ENCODE data around the gene PTPRA.
"Not testable (repeated sequence)": the region's sequence is repeated elsewhere in the genome, so short reads cannot be mapped to it uniquely, and the experiment has no call there.

The PTPRA gene

GRCh38 chr20:3013771-3014170, 140.5 kb downstream of the PTPRA start:
- WGBS, 2 experiments = 90 to 96% methylated on average over 4 to 5 of the region's 5 CpGs
- H3K36me3 ChIP-seq (ENCODE audit: control insufficient read depth, insufficient read depth, low read length) = peaks cover 34% of the 10 kb centered on the region
- H3K9me3 ChIP-seq (ENCODE audit: control insufficient read depth, low read length) = no peaks in the 10 kb centered on the region

GRCh38 chr20:3014179-3014578, 140.9 kb downstream of the PTPRA start:
- H3K4me1 ChIP-seq (ENCODE audit: control insufficient read depth, insufficient read depth, low read length) = no peaks in the 10 kb centered on the region
- WGBS, 2 experiments = 92 to 94% methylated on average over 7 of the region's 7 CpGs
- no peak overlapping the region for H3K4me3 ChIP-seq (ENCODE audit: insufficient read depth, low read depth, low read length)
- no peaks in the 10 kb centered on the region for H3K9me3 ChIP-seq (ENCODE audit: control insufficient read depth, low read length)
- H3K36me3 ChIP-seq (ENCODE audit: control insufficient read depth, insufficient read depth, low read length) = peaks cover 31% of the 10 kb centered on the region
- no peaks in the 10 kb centered on the region for H3K27me3 ChIP-seq (ENCODE audit: control insufficient read depth, insufficient read depth, low read length, poor library complexity, severe bottlenecking)
- no peak overlapping the region for H3K27ac ChIP-seq (ENCODE audit: insufficient read depth, low read depth, low read length, poor library complexity, severe bottlenecking)

More at GRCh38 chr20:3013771-3014170, 140.5 kb downstream of the PTPRA start:
- H3K4me3 ChIP-seq (ENCODE audit: insufficient read depth, low read depth, low read length) = no peak overlapping the region
- no peaks in the 10 kb centered on the region for H3K27me3 ChIP-seq (ENCODE audit: control insufficient read depth, insufficient read depth, low read length, poor library complexity, severe bottlenecking)
- H3K27ac ChIP-seq (ENCODE audit: insufficient read depth, low read depth, low read length, poor library complexity, severe bottlenecking) = no peak overlapping the region
- no peaks in the 10 kb centered on the region for H3K4me1 ChIP-seq (ENCODE audit: control insufficient read depth, insufficient read depth, low read length)

DNA sequence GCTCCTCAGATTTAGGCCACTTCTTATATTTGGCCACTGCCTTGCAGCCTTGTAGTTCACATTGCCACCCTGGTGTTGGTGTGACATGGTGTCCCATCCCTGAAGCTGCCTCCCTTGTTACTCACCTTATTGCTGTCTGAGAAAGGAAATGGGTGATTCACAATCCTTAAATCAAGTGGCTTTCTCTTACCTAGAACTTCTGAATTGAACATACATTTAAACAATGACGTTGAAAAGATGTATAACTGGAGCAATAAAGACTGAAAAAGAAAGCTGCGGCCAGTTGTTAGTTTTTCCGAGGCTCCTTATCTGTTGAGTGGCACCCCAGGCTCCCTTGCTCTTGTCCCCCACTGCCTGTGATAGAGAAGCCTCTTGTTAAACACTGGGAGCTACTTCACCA, 141.4 kb downstream of the PTPRA start:
- no peaks in the 10 kb centered on the region for H3K4me1 ChIP-seq (ENCODE audit: control insufficient read depth, insufficient read depth, low read length)
- H3K9me3 ChIP-seq (ENCODE audit: control insufficient read depth, low read length) = no peaks in the 10 kb centered on the region
- H3K27ac ChIP-seq (ENCODE audit: insufficient read depth, low read depth, low read length, poor library complexity, severe bottlenecking) = no peak overlapping the region
- no peaks in the 10 kb centered on the region for H3K27me3 ChIP-seq (ENCODE audit: control insufficient read depth, insufficient read depth, low read length, poor library complexity, severe bottlenecking)
- H3K4me3 ChIP-seq (ENCODE audit: insufficient read depth, low read depth, low read length) = no peak overlapping the region
- WGBS, 2 experiments = 94 to 97% methylated on average over 3 of the region's 3 CpGs
- peaks cover 30% of the 10 kb centered on the region for H3K36me3 ChIP-seq (ENCODE audit: control insufficient read depth, insufficient read depth, low read length)

GRCh38 chr20:3015302-3015701, 142.0 kb downstream of the PTPRA start:
- 86 to 90% methylated on average over 4 of the region's 5 CpGs for WGBS, 2 experiments
- H3K4me1 ChIP-seq (ENCODE audit: control insufficient read depth, insufficient read depth, low read length); H3K27ac ChIP-seq (ENCODE audit: insufficient read depth, low read depth, low read length, poor library complexity, severe bottlenecking); H3K9me3 ChIP-seq (ENCODE audit: control insufficient read depth, low read length); H3K4me3 ChIP-seq (ENCODE audit: insufficient read depth, low read depth, low read length); H3K27me3 ChIP-seq (ENCODE audit: control insufficient read depth, insufficient read depth, low read length, poor library complexity, severe bottlenecking): not testable (repeated sequence)
- H3K36me3 ChIP-seq (ENCODE audit: control insufficient read depth, insufficient read depth, low read length) = peaks cover 27% of the 10 kb centered on the region

GRCh38 chr20:3021327-3021726, 148.0 kb downstream of the PTPRA start:
- Histone ChIP-seq H3K27ac (ENCODE audit: insufficient read depth, low read depth, low read length, poor library complexity, severe bottlenecking) (no peak overlapping the region), H3K9me3 (ENCODE audit: control insufficient read depth, low read length) (no peaks in the 10 kb centered on the region), H3K4me3 (ENCODE audit: insufficient read depth, low read depth, low read length) (no peak overlapping the region), H3K27me3 (ENCODE audit: control insufficient read depth, insufficient read depth, low read length, poor library complexity, severe bottlenecking) (no peaks in the 10 kb centered on the region), H3K36me3 (ENCODE audit: control insufficient read depth, insufficient read depth, low read length) (peaks cover 46% of the 10 kb centered on the region), H3K4me1 (ENCODE audit: control insufficient read depth, insufficient read depth, low read length) (no peaks in the 10 kb centered on the region)
- 93 to 95% methylated on average over 4 of the region's 4 CpGs for WGBS, 2 experiments

GRCh38 chr20:3021777-3022176, 148.5 kb downstream of the PTPRA start:
- no peaks in the 10 kb centered on the region for H3K4me1 ChIP-seq (ENCODE audit: control insufficient read depth, insufficient read depth, low read length)
- H3K4me3 ChIP-seq (ENCODE audit: insufficient read depth, low read depth, low read length) = no peak overlapping the region
- H3K9me3 ChIP-seq (ENCODE audit: control insufficient read depth, low read length) = no peaks in the 10 kb centered on the region
- H3K27ac ChIP-seq (ENCODE audit: insufficient read depth, low read depth, low read length, poor library complexity, severe bottlenecking) = no peak overlapping the region
- no peaks in the 10 kb centered on the region for H3K27me3 ChIP-seq (ENCODE audit: control insufficient read depth, insufficient read depth, low read length, poor library complexity, severe bottlenecking)
- WGBS, 2 experiments = 95 to 96% methylated on average over 5 of the region's 5 CpGs
- peaks cover 51% of the 10 kb centered on the region for H3K36me3 ChIP-seq (ENCODE audit: control insufficient read depth, insufficient read depth, low read length)

DNA sequence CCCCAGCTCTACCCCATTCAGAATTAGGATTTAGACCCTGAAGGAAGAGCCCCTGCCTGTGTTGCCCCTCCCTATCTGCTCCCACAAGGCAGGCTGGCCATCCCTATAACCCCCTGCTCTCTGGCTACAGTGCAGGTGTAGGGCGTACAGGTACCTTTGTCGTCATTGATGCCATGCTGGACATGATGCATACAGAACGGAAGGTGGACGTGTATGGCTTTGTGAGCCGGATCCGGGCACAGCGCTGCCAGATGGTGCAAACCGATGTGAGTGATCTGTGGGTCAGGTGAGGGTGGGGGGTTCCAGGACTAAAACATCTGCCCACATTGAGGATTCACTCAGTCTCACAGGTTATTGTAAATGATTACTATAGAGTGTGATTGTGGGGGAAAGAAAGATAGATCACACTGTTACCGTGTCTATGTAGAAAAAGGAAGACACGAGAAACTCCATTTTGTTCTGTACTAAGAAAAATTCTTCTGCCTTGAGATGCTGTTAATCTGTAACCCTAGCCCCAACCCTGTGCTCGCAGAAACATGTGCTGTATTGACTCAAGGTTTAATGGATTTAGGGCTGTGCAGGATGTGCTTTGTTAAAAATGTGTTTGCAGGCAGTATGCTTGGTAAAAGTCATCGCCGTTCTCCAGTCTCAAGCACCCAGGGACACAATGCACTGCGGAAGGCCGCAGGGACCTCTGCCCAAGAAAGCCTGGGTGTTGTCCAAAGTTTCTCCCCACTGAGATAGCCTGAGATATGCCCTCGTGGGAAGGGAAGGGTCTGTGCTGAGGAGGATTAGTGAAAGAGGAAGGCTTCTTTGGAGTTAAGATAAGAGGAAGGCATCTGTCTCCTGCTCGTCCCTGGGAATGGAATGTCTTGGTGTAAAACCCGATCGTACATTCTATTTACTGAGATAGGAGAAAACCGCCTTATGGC, 149.5 kb downstream of the PTPRA start:
- peaks cover 52% of the 10 kb centered on the region for H3K36me3 ChIP-seq (ENCODE audit: control insufficient read depth, insufficient read depth, low read length)
- H3K4me1 ChIP-seq (ENCODE audit: control insufficient read depth, insufficient read depth, low read length); H3K4me3 ChIP-seq (ENCODE audit: insufficient read depth, low read depth, low read length); H3K27me3 ChIP-seq (ENCODE audit: control insufficient read depth, insufficient read depth, low read length, poor library complexity, severe bottlenecking); H3K27ac ChIP-seq (ENCODE audit: insufficient read depth, low read depth, low read length, poor library complexity, severe bottlenecking); H3K9me3 ChIP-seq (ENCODE audit: control insufficient read depth, low read length): not testable (repeated sequence)
- WGBS, 2 experiments = 96 to 97% methylated on average over 20 of the region's 20 CpGs

GRCh38 chr20:3027987-3028386, 154.7 kb downstream of the PTPRA start:
- Histone ChIP-seq H3K4me1 (ENCODE audit: control insufficient read depth, insufficient read depth, low read length) (no peaks in the 10 kb centered on the region), H3K27me3 (ENCODE audit: control insufficient read depth, insufficient read depth, low read length, poor library complexity, severe bottlenecking) (no peaks in the 10 kb centered on the region), H3K27ac (ENCODE audit: insufficient read depth, low read depth, low read length, poor library complexity, severe bottlenecking) (no peak overlapping the region), H3K36me3 (ENCODE audit: control insufficient read depth, insufficient read depth, low read length) (peaks cover 32% of the 10 kb centered on the region), H3K9me3 (ENCODE audit: control insufficient read depth, low read length) (no peaks in the 10 kb centered on the region), H3K4me3 (ENCODE audit: insufficient read depth, low read depth, low read length) (no peak overlapping the region)
- WGBS, 2 experiments = 80 to 95% methylated on average over 2 of the region's 2 CpGs

DNA sequence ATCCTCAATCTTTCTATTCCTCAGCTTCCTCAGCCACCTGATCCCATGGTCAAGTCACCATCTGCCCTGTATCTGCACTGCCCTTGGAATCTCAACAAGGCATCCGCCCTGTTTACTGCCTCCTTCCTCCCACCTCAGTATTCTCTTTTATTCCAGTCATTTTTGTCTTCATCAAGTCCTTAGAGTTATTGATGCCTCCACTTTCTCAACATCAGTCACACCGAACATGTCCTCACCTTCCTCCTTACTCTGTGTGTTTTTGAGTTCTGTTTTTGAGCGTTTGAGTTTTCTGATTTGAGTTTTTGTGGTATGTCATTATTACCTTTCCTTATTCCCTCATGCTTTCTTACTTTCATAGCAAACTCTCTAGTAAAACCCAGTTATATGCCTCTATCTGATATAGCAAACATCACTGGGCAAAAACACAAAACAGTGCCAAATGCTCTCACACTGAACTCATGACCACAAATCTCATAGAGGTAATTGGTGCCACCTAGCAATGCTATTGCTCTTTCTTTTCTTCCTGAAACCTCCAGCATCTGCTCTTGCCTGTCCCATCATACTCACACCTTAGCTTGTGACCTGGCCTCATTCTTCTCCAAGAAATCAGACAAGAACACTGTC, 158.4 kb downstream of the PTPRA start:
- H3K4me1 ChIP-seq (ENCODE audit: control insufficient read depth, insufficient read depth, low read length) = no peaks in the 10 kb centered on the region
- H3K36me3 ChIP-seq (ENCODE audit: control insufficient read depth, insufficient read depth, low read length) = peaks cover 26% of the 10 kb centered on the region

DNA sequence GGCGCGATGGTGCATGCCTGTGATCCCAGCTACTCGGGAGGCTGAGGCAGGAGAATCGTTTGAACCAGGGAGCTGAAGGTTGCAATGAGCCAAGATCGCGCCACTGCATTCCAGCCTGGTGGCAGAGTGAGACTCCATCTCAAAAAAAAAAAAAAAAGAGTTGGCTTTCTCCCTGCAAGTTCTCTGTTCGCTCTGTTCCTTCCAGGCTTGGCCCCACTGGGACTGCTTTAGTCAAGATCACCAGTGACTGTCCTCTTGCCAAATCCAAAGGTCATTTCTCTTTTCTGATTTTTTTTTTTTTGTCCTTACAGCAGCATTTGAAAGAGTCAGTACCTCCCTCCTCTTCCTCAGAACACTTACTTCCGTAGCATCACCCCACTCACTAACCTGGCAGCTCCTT, 159.3 kb downstream of the PTPRA start:
- Histone ChIP-seq H3K4me3 (ENCODE audit: insufficient read depth, low read depth, low read length) (no peak overlapping the region), H3K4me1 (ENCODE audit: control insufficient read depth, insufficient read depth, low read length) (no peaks in the 10 kb centered on the region), H3K27ac (ENCODE audit: insufficient read depth, low read depth, low read length, poor library complexity, severe bottlenecking) (no peak overlapping the region), H3K36me3 (ENCODE audit: control insufficient read depth, insufficient read depth, low read length) (peaks cover 24% of the 10 kb centered on the region), H3K9me3 (ENCODE audit: control insufficient read depth, low read length) (no peaks in the 10 kb centered on the region), H3K27me3 (ENCODE audit: control insufficient read depth, insufficient read depth, low read length, poor library complexity, severe bottlenecking) (no peaks in the 10 kb centered on the region)
- whole genome bisulfite sequencing, 2 experiments = 94 to 95% methylated on average over 8 of the region's 8 CpGs

More for the DNA sequence above, 158.4 kb downstream of the PTPRA start:
- no peaks in the 10 kb centered on the region for H3K9me3 ChIP-seq (ENCODE audit: control insufficient read depth, low read length)
- no peak overlapping the region for H3K4me3 ChIP-seq (ENCODE audit: insufficient read depth, low read depth, low read length)
- no peak overlapping the region for H3K27ac ChIP-seq (ENCODE audit: insufficient read depth, low read depth, low read length, poor library complexity, severe bottlenecking)
- H3K27me3 ChIP-seq (ENCODE audit: control insufficient read depth, insufficient read depth, low read length, poor library complexity, severe bottlenecking) = no peaks in the 10 kb centered on the region
- WGBS, 2 experiments = 90 to 95% methylated on average over 1 to 2 of the region's 3 CpGs
